CD4-positive, alpha-beta T cell treated with Interleukin-6 at 100 ng/mL for 8 hours (primary cell): ENCODE results near the gene ACOXL.

Experiments
- DNase-seq: peaks from one replicate; pipeline ENCODE4 v3.0.0-alpha.2; 2020; ENCODE audit warnings: mixed read lengths, low spot score

Gene ACOXL

GRCh38 chr2:110755491-110756078 lies 23.2 kb downstream of the ACOXL start:
- no peak for DNase-seq

GRCh38 chr2:110759411-110759810 lies 27.0 kb downstream of the ACOXL start:
- no peak for DNase-seq

- no peak for DNase-seq
Observed at GRCh38 chr2:110764931-110765330, 32.6 kb downstream of the ACOXL start.

- DNase-seq, result no peak
Observed at GRCh38 chr2:110766291-110766690, 33.9 kb downstream of the ACOXL start.

GRCh38 chr2:110768591-110768990 lies 36.2 kb downstream of the ACOXL start:
- no peak for DNase-seq

GRCh38 chr2:110770404-110770958 lies 38.1 kb downstream of the ACOXL start:
- no peak for DNase-seq

- DNase-seq, result no peak
Observed at GRCh38 chr2:110770959-110771431, 38.6 kb downstream of the ACOXL start.

- DNase-seq, result no peak
Observed at GRCh38 chr2:110771547-110772382, 39.4 kb downstream of the ACOXL start.

- no peak for DNase-seq
Observed at GRCh38 chr2:110772383-110772755, 40.0 kb downstream of the ACOXL start.

- no peak for DNase-seq
Observed at GRCh38 chr2:110773401-110773921, 41.1 kb downstream of the ACOXL start.

GRCh38 chr2:110774701-110775100 lies 42.3 kb downstream of the ACOXL start:
- no peak for DNase-seq

GRCh38 chr2:110777531-110778311 lies 45.3 kb downstream of the ACOXL start:
- no peak for DNase-seq

- DNase-seq, result no peak
Observed at GRCh38 chr2:110780461-110780860, 48.1 kb downstream of the ACOXL start.

GRCh38 chr2:110783196-110783873 lies 51.0 kb downstream of the ACOXL start:
- DNase-seq, result no peak

GRCh38 chr2:110784047-110784631 lies 51.8 kb downstream of the ACOXL start:
- no peak for DNase-seq

GRCh38 chr2:110785439-110785838 lies 53.1 kb downstream of the ACOXL start:
- DNase-seq, result no peak

GRCh38 chr2:110788976-110789375 lies 56.6 kb downstream of the ACOXL start:
- DNase-seq, result no peak

- no peak for DNase-seq
Observed at GRCh38 chr2:110789706-110790105, 57.3 kb downstream of the ACOXL start.

- DNase-seq, result no peak
Observed at GRCh38 chr2:110790907-110791306, 58.5 kb downstream of the ACOXL start.

GRCh38 chr2:110791435-110791834 lies 59.1 kb downstream of the ACOXL start:
- no peak for DNase-seq

GRCh38 chr2:110793034-110793433 lies 60.7 kb downstream of the ACOXL start:
- no peak for DNase-seq
